GM19467 (cell line): ENCODE results near the gene ATP5F1E.
"Not testable (repeated sequence)": the region's sequence is repeated elsewhere in the genome, so short reads cannot be mapped to it uniquely, and the experiment has no call there.

Experiments
- ATAC-seq: cut with Tn5 transposase; IDR thresholded peaks from one replicate; pipeline ENCODE4 v1.9.1; 2021; ENCODE audit warnings: mild to moderate bottlenecking, moderate library complexity; ENCODE audit not compliant: unreplicated experiment

Gene ATP5F1E

GRCh38 chr20:59043698-59044097 is 11.6 kb upstream of the ATP5F1E start:
- ATAC-seq: no peak

GRCh38 chr20:59042796-59043631 is 10.9 kb upstream of the ATP5F1E start:
- ATAC-seq: peak; percentile 91

- peak; percentile 26 for ATAC-seq
These were observed 10.1 kb upstream of the ATP5F1E start, which contains the start of gene PRELID3B for GRCh38 chr20:59042151-59042795. Gene PRELID3B (minus strand): TSS chr20:59042786. CDS start chr20:59042730, 56 bp downstream.

- not testable (repeated sequence) for ATAC-seq
These were observed 9.4 kb upstream of the ATP5F1E start for GRCh38 chr20:59041487-59041886.

GRCh38 chr20:59040667-59041066 is 8.5 kb upstream of the ATP5F1E start:
- no peak for ATAC-seq

- ATAC-seq: no peak
These were observed 7.1 kb upstream of the ATP5F1E start for GRCh38 chr20:59039233-59039632.

GRCh38 chr20:59037386-59037785 is 5.3 kb upstream of the ATP5F1E start:
- no peak for ATAC-seq

- ATAC-seq: no peak
These were observed 3.2 kb upstream of the ATP5F1E start for GRCh38 chr20:59035381-59035780.

- ATAC-seq: no peak
These were observed 1.6 kb upstream of the ATP5F1E start for GRCh38 chr20:59033616-59034165.

- no peak for ATAC-seq
These were observed 958 bp upstream of the ATP5F1E start for GRCh38 chr20:59033093-59033492.

GRCh38 chr20:59032713-59033059 is 551 bp upstream of the ATP5F1E start:
- ATAC-seq: no peak

GRCh38 chr20:59031564-59032022 is 542 bp downstream of the ATP5F1E start:
- ATAC-seq: no peak

GRCh38 chr20:59030911-59031563 is 1.1 kb downstream of the ATP5F1E start:
- ATAC-seq: no peak

GRCh38 chr20:59028812-59029211 is 3.3 kb downstream of the ATP5F1E start:
- no peak for ATAC-seq

- ATAC-seq: no peak
These were observed 4.3 kb downstream of the ATP5F1E start for GRCh38 chr20:59027741-59028320.

GRCh38 chr20:59026904-59027740 is 5.0 kb downstream of the ATP5F1E start:
- no peak for ATAC-seq

GRCh38 chr20:59025511-59025910 is 6.6 kb downstream of the ATP5F1E start:
- no peak for ATAC-seq

GRCh38 chr20:59025086-59025485 is 7.0 kb downstream of the ATP5F1E start:
- no peak for ATAC-seq

GRCh38 chr20:59024111-59024530 is 8.0 kb downstream of the ATP5F1E start:
- ATAC-seq: no peak

GRCh38 chr20:59023616-59024015 is 8.5 kb downstream of the ATP5F1E start:
- ATAC-seq: no peak
